Esophagus squamous epithelium (tissue), 5 donors: ENCODE data around the gene LNP1. TPM values are rescaled to one million over a fixed set of nuclear protein-coding genes. Genes with fewer than 3 reads are reported as not detected.

Experiments
- DNase-seq: peaks from one replicate; lab custom pipeline; 2025; lab: John Stamatoyannopoulos, UW
- H3K27ac ChIP-seq, 4 donors: fragments of 200-600 bp; sonication (generic); one replicate each; pipeline ENCODE4 v1.5.1; 2016 to 2019; ENCODE audit warnings: mild to moderate bottlenecking in 1 of 4
- H3K27me3 ChIP-seq, 4 donors: fragments of 200-600 bp; sonication (generic); 1 replicate in 3 of 4; 2 replicates in 1 of 4; pipeline versions ENCODE4 v1.5.1 to v1.6.0; 2017 to 2021; ENCODE audit warnings: antibody characterized with exemption in 1 of 4
- H3K36me3 ChIP-seq, 3 donors: fragments of 200-600 bp; sonication (generic); one replicate each; pipeline ENCODE4 v1.5.1; 2016 to 2019
- H3K4me1 ChIP-seq, 3 donors: fragments of 200-600 bp; sonication (generic); one replicate each; pipeline ENCODE4 v1.5.1; 2017 to 2019
- H3K4me3 ChIP-seq, 4 donors: fragments of 200-600 bp; sonication (generic); 1 replicate in 3 of 4; 2 replicates in 1 of 4; pipeline ENCODE4 v1.5.1; 2016 to 2019; ENCODE audit warnings: mild to moderate bottlenecking in 2 of 4, moderate library complexity in 1 of 4
- H3K9me3 ChIP-seq, 3 donors: fragments of 200-600 bp; sonication (generic); one replicate each; pipeline ENCODE4 v1.5.1; 2016 to 2019
- POLR2A ChIP-seq, 4 donors: fragments of 450-650 bp; IDR thresholded peaks; one replicate each; pipeline ENCODE4 v1.6.1; 2017; ENCODE audit warnings: antibody characterized with exemption in 4 of 4, mild to moderate bottlenecking in 4 of 4, moderate library complexity in 3 of 4
- WGBS, 2 donors: methylation state at CpG; one replicate each; pipeline ENCODE4 v1.1.5; 2018; 5-methylcytosine and 5-hydroxymethylcytosine counted together
- intact Hi-C: fragments of 100-400 bp; cut with DNase I; formaldehyde crosslinking; loops from one replicate; pipeline ENCODE4 v1.15.0; 2022
- total RNA-seq, 4 donors: library from RNA; depleted of rRNA; stranded (reverse); fragments of >200 nt; gene quantifications; one replicate each; pipeline ENCODE4 v1.1.0, GENCODE V29; 2016
- TF ChIP-seq, protein P1 (sequence below), 6 experiments: fragments of 450-650 bp in 4 of 6; fragments of 200-600 bp in 2 of 6; sonication (generic) in 2 of 6; IDR thresholded peaks; one replicate each; pipeline ENCODE4 v1.5.1; 2016 to 2019; ENCODE audit warnings: antibody characterized with exemption in 6 of 6, mild to moderate bottlenecking in 4 of 6, moderate library complexity in 4 of 6
- donor health status: DM: yes; HTN: yes; CAD: no.

Gene LNP1
- total RNA-seq, 4 donors from 2014 or later = 0.31 to 1.5 (median 0.97) TPM

DNA sequence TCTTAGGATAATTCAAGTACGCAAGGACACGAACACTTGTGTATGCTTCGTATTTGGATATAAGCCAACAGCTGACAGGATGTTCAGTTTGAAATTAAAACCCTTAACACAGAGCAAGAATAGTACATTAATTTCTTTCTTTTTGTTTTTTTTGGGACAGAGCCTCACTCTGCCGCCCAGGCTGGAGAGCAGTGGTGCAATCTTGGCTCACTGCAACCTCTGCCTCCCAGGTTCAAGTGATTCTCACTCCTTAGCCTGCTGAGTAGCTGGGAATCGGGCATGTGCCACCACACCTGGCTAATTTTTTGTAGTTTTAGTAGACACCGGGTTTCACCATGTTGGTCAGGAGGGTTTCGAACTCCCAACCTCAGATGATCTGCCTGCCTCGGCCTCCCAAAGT, 32.9 kb upstream of the LNP1 start:
- WGBS, 2 donors = 82 to 84% methylated on average over 8 of the region's 8 CpGs
- peaks cover 0 to 98% (median 24%) of the 10 kb centered on the region in 3 donors for H3K36me3 ChIP-seq
- TF ChIP-seq, protein P1, sequence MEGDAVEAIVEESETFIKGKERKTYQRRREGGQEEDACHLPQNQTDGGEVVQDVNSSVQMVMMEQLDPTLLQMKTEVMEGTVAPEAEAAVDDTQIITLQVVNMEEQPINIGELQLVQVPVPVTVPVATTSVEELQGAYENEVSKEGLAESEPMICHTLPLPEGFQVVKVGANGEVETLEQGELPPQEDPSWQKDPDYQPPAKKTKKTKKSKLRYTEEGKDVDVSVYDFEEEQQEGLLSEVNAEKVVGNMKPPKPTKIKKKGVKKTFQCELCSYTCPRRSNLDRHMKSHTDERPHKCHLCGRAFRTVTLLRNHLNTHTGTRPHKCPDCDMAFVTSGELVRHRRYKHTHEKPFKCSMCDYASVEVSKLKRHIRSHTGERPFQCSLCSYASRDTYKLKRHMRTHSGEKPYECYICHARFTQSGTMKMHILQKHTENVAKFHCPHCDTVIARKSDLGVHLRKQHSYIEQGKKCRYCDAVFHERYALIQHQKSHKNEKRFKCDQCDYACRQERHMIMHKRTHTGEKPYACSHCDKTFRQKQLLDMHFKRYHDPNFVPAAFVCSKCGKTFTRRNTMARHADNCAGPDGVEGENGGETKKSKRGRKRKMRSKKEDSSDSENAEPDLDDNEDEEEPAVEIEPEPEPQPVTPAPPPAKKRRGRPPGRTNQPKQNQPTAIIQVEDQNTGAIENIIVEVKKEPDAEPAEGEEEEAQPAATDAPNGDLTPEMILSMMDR (IDR thresholded peaks at IDR 0.05) = no peak
- no peak for TF ChIP-seq POLR2A (IDR thresholded peaks at IDR 0.05)
- H3K27me3 ChIP-seq = no peaks in the 10 kb centered on the region
- no peak for DNase-seq
- no peaks in the 10 kb centered on the region for H3K4me1 ChIP-seq
- no peak overlapping the region for H3K4me3 ChIP-seq
- no peaks in the 10 kb centered on the region for H3K9me3 ChIP-seq
- intact Hi-C loops = no loop called here
- H3K27ac ChIP-seq = no peak overlapping the region

- 87 to 89% methylated on average over 1 of the region's 1 CpG for WGBS, 2 donors
- H3K4me3 ChIP-seq = no peak overlapping the region
- DNase-seq = no peak
- H3K9me3 ChIP-seq = no peaks in the 10 kb centered on the region
- peaks cover 0 to 98% (median 21%) of the 10 kb centered on the region in 3 donors for H3K36me3 ChIP-seq
- no peaks in the 10 kb centered on the region for H3K4me1 ChIP-seq
- intact Hi-C loops = no loop called here
- H3K27me3 ChIP-seq = no peaks in the 10 kb centered on the region
- TF ChIP-seq, protein P1 (IDR thresholded peaks at IDR 0.05) = no peak
- no peak for TF ChIP-seq POLR2A (IDR thresholded peaks at IDR 0.05)
- H3K27ac ChIP-seq = no peak overlapping the region
Measured at GRCh38 chr3:100370756-100371155, 30.6 kb upstream of the LNP1 start.

DNA sequence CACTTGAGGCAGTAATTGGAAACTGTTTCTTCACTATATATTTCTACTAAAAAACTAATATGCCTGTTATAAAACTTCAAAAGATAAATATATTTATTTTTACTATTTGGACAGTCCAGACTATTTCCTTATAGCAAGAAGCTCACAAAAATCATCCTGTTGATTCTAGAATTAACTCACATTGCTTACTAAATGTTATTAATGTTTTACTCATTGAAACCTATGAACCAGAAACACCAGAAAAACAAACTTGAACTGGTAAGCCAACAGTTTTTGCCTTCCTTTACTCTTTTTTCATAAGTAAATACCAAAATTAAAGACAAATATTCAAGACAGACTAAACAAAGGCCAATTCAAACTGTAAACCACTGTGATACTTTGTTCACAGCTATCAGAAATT, 26.8 kb upstream of the LNP1 start:
- no peak for DNase-seq
- Histone ChIP-seq H3K36me3 (peaks cover 4 to 100% (median 25%) of the 10 kb centered on the region in 3 donors), H3K9me3 (no peaks in the 10 kb centered on the region), H3K27me3 (no peaks in the 10 kb centered on the region), H3K4me3 (no peak overlapping the region), H3K27ac (no peak overlapping the region), H3K4me1 (no peaks in the 10 kb centered on the region)
- TF ChIP-seq, protein P1 (IDR thresholded peaks at IDR 0.05) = no peak
- intact Hi-C loops = no loop called here

DNA sequence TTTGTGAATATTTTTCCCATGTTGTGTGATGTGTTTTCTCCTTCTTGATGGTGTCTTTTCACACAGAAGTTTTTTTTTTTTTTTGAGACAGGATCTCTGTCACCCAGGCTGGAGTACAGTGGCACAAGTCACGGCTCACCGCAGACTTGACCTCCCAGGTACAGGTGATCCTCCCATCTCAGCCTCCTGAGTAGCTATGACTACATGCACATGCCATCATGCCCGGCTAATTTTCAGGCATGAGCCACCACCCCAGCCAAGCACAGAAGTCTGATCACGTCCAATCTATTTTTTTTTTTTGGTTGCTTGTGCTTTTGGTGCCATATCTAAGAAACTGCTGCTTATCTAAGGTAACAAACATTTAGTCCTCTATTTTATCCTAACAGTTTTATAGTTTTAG, 25.0 kb upstream of the LNP1 start:
- Histone ChIP-seq H3K4me3 (no peak overlapping the region), H3K27me3 (no peaks in the 10 kb centered on the region), H3K4me1 (no peaks in the 10 kb centered on the region), H3K27ac (no peak overlapping the region), H3K9me3 (no peaks in the 10 kb centered on the region), H3K36me3 (peaks cover 4 to 100% (median 17%) of the 10 kb centered on the region in 3 donors)
- intact Hi-C loops = no loop called here
- no peak for TF ChIP-seq POLR2A (IDR thresholded peaks at IDR 0.05)
- TF ChIP-seq, protein P1 (IDR thresholded peaks at IDR 0.05) = no peak
- DNase-seq = no peak
- 87 to 100% methylated on average over 4 of the region's 4 CpGs for WGBS, 2 donors

DNA sequence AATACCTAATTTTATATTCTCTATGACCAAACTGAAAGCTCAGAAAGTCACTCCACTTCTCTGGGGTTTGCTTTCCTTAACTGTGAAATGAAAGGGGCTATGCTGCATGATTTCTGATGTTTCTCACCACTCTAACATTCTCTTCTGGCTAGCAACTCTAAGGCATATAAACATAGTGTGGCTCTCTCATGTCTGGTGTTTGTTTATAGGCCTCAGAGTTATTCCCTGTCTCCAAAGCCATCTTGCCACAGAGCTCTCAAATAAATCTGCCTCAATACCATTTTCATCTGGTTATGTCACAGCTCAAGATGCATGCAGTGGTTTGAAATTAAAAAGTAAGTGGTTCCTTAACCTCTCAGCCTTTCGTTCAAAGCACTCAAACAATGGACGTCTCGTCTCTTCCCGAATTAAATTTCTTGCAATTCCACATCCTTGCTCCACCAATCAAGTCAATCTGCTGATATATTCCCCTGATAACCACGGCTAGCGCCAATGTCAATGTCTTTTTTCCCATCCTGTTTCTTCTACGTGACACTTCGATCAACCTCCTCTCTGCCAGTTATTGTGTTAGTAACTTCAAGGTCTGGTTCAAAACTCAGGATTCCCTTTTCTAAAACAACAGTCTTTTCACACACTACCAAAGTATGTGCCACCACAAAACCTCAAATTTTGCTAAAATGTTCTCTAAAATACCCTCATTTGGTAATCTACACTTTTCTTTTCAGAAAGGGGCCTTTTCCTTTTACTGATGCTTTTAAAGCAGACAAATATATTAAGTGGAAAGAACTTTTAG, 16.4 kb upstream of the LNP1 start:
- 83 to 93% methylated on average over 8 of the region's 8 CpGs for WGBS, 2 donors
- intact Hi-C loops = no loop called here
- H3K36me3 ChIP-seq = peaks cover 0 to 86% (median 0%) of the 10 kb centered on the region in 3 donors
- H3K9me3 ChIP-seq = peaks cover 0 to 11% (median 8%) of the 10 kb centered on the region in 3 donors
- no peak for DNase-seq
- no peak overlapping the region for H3K4me3 ChIP-seq
- TF ChIP-seq POLR2A (IDR thresholded peaks at IDR 0.05) = no peak
- TF ChIP-seq, protein P1 (IDR thresholded peaks at IDR 0.05) = no peak
- H3K4me1 ChIP-seq = no peaks in the 10 kb centered on the region
- no peak overlapping the region for H3K27ac ChIP-seq
- no peaks in the 10 kb centered on the region for H3K27me3 ChIP-seq
